AG10803 (cell line): ENCODE measurements around the gene PTPRD.

Experiments used
- DNase-seq: peaks from one replicate; pipeline ENCODE4 v3.0.0; 2010; ENCODE audit warnings: low read depth
- H3K4me3 ChIP-seq: 2 replicates; pipeline ENCODE4 v1.5.1; 2011; ENCODE audit warnings: mild to moderate bottlenecking, low read length, control low read depth
- CTCF ChIP-seq: conservative IDR thresholded peaks from 2 replicates; pipeline ENCODE4 v1.5.1; 2011; ENCODE audit warnings: mild to moderate bottlenecking, low read length, control low read depth, inconsistent platforms

PTPRD gene

DNA sequence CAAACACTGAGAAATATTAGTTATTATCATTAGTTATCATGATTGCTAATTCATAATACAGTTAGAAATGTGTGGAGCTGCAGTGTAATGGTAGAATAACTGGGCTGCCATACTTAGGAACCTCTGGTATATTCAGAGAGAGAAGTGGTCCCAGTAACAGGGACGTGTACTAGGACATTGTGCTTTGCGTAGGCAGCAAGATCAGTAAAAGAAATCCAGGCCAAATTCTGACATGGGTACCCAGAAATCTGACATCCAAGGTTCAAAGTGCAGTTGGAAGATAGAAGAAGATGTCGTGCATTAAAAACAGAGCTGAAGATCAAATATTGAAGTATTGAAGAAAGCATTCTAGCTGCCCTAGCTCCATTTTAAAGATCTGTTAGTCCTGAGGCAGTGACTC is 1652.5 kb downstream of the PTPRD start:
- no peak overlapping the region for H3K4me3 ChIP-seq
- TF ChIP-seq CTCF = no peak
- DNase-seq = no peak

DNA sequence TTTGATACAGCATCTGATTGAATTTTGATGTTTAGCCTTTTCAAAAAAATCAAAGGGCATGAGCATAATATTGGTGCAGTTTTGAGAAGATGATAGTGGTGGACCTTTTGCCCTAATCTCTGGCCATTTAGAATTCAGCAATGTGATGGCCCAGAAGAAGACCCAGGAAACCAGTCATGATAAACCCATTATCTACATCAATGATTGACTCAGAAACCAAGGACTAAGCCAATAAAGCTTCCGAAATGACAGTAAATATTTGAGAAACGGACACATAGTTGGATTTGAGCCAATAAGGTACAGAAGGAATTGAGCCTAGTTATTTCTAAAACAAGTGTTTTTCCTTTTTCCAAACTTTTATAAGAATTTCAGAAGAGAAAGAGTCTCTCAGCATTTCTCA is 1654.4 kb downstream of the PTPRD start:
- no peak for TF ChIP-seq CTCF
- no peak for DNase-seq
- H3K4me3 ChIP-seq = no peak overlapping the region

DNA sequence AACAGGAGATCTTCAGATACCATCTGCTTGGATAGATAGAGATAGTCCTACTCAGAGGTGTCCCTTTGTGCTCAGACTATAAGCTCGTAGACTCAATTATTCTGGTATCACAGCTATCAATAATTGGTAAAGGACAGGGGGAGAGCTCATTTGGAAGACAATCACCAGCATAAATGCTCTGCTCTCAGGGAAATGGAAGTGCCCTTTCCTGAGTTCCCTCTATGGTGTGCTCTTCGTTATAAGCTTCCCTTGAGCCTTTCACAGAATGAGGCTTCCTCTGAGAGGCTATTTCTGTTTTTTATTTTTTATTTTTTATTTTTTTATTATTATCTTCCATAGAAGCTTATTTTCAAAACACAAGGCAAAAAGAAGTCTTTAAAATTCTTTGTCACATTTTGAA is 1657.5 kb downstream of the PTPRD start:
- DNase-seq = no peak
- TF ChIP-seq CTCF = no peak
- H3K4me3 ChIP-seq = no peak overlapping the region

GRCh38 chr9:8946461-8946860 is 1666.3 kb downstream of the PTPRD start:
- TF ChIP-seq CTCF = no peak
- no peak for DNase-seq

DNA sequence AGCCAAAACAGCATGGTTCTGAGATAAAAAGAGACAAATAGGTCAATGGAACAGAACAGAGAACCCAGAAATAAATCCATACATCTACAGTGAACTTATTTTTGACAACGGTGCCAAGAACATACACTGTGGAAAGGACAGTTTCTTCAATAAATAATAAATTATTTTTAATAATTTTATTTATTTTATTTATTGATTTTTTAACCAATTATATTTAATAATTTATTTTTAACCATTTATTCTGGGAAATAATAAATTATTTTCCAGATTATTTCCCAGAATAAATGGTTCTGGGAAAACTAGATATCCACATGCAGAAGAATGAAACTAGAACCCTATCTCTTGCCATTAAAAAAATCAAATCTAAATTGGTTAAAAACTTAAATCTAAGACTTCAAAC is 1669.4 kb downstream of the PTPRD start:
- no peak for TF ChIP-seq CTCF
- H3K4me3 ChIP-seq = no peak overlapping the region

More at GRCh38 chr9:8946461-8946860, 1666.3 kb downstream of the PTPRD start:
- H3K4me3 ChIP-seq = no peak overlapping the region

DNA sequence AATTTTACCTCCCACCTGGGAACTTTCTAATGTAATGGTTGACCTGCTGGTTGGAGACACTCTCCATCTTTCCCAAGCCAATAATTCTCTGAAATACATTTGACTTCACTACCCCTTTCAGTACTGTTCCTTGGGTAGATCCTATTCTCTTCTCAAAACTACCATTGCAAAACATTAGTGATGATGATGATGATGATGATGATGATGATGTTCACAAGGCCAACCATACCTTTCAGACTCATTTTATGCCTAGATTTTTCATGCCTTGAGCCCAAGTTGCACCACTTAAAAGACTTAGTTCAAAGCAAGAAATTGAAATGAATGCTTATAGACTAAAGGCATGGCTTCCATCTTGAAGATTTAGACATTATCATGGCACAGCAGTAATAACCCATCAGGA is 1672.2 kb downstream of the PTPRD start:
- DNase-seq = no peak
- TF ChIP-seq CTCF = no peak
- H3K4me3 ChIP-seq = no peak overlapping the region

More for the DNA sequence above, 1669.4 kb downstream of the PTPRD start:
- no peak for DNase-seq

GRCh38 chr9:8926461-8926860 is 1686.3 kb downstream of the PTPRD start:
- no peak for TF ChIP-seq CTCF
- no peak for DNase-seq
- no peak overlapping the region for H3K4me3 ChIP-seq
